Activated CD8-positive, alpha-beta memory T cell treated with anti-CD3 and anti-CD28 coated beads, Interleukin-2, amount 50 U/mL, for 24 hours (primary cell): ENCODE data around the gene RNF26.

ENCODE experiments used
- DNase-seq: peaks from one replicate; pipeline ENCODE4 v3.0.0-alpha.2; 2020; ENCODE audit errors: extremely low read depth

RNF26 gene

DNA sequence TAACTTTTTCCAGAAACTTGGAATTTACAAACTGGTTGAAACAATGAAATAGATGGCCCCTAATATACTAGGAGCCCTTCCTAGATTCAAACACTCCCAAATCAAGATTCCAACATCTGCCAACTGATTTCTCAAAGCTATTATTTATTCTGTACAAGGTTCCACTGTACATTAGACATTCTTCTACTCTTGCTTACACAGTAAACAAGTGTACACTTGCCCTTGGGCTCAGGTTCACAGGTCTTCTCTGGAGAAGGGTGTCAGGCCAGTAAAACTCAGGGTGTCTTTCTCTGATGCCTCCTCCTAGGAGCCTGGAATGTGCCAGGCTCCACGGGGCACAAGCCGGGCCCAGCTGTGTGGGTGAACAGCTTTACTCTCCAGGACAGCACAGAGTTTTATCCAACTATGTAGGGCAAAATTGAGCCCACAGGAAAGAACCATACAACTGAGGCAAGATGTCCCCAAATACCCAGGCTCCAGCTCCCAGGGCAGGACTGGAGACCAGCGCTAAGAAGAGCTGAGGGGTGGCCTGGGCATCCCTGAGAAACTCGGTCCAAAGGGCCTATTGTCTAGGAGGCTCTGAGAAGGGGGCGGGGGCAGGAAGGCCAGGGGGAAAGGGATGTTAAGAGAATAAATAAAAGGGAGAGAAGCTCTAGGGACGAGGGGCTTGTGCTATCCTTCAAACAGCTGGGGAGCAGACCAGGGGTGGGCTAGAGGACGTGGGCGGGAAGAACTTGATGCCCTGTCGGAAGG is 20.9 kb downstream of the RNF26 start:
- DNase-seq: no peak

DNA sequence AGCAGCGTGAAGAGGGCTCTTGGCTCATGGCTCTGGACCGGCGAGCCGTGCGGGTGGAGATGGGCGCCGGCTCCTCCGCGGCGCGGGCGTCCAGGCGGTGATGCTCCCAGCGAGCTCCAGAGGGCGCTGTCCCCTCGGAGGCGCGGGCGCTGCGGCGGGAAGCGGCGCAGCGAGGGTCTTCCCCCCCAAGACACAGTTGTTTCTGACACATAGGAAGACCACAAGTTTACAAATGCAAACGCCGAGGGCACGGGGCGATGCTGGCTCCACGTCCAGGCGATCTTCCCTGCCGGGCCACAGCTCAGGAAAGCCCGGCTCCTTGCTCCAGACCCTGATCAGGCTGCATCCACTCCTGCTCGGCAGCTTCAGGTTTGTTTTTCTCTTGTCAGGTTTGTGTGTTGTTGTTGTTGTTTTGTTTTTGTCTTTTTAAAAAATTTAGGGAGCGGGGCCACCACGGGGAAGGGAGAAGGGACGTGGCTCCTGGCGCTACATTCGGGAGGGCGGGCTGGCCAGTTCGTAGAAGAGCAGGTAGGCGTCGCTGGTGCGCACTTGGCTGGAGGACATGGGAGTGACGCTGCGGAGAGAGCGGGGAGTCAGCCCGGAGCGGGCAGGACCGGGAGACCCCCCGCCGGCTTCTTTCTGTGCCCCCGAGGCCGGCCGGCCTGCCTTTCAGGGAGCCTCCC is 22.2 kb downstream of the RNF26 start:
- peak; percentile 17 for DNase-seq

- DNase-seq: no peak
These were observed 22.7 kb downstream of the RNF26 start for GRCh38 chr11:119357074-119357473.

DNA sequence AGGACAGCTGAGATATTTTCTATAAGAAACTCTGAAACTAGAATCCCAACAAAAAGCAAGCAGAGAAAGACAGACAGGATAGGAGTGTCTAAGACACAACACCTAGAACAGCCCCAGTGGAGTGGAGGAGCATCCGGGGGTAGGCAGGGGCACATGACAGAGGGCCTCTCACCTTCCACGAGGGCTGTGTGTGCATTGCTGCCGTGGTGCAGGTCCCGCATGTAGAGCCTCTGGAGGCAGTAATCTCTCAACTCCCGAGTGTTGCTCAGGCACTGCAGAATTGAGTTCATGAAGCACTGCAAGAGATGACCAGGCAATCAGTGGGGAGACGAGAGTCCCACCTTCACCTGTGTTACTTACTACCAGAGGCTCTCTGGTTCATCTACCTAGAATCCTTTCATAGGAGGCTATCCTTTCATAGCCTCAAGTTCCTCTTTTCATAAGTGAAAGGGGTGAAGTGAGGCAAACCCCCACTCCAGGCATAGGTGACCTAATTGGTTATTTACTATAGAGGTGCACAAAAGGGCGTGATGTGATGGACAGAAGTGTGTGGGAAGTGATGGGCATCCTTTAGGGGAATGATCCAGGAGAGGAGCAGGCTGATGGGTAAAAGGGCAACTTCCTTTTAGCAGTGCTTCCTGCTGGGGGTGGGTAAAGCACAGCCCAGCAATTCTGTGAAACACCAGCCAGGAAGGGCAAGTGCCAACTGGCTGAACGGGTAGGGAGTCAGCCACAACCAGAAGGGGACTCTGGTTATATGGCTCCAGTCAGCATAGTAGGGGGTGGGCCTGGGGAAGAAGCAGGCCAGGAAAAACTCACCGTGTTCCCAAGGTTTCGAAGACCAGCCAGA is 25.3 kb downstream of the RNF26 start:
- DNase-seq: no peak

DNA sequence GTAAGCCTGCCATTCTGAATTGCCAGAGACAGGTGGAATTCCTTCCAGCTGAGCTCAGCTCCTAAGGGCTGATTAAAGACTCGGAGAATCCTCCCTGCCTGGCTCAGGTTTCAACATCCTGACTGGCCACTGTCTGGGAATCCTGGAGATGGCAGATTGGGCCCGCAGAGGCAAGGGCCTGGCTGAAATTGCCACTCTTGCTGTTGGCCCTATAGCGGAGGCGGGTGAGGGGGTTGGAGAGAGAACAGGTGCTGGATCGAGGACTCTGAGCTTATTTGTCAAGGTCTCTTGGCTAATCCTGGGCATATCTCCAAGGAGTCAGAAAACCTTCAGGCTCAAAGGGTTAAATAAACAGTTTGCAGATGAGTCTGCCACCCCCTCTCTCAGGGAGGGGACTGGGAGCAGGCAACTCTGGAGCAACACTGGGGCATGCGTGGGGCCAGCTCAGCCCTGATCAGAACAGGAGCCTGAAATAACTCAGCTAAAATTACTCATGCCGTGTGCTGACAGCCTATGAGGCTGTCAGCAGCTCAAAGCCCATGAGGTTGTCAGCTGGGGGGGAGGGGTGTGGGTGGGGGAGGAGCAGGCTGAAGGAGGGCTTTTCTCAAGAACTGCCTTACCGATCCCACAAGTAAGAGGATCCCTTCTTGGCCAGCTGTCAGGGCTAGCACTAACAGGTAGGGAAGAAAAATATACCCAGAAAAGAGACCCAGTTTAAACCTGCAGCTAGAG is 26.9 kb downstream of the RNF26 start:
- peak; percentile 8 for DNase-seq

DNA sequence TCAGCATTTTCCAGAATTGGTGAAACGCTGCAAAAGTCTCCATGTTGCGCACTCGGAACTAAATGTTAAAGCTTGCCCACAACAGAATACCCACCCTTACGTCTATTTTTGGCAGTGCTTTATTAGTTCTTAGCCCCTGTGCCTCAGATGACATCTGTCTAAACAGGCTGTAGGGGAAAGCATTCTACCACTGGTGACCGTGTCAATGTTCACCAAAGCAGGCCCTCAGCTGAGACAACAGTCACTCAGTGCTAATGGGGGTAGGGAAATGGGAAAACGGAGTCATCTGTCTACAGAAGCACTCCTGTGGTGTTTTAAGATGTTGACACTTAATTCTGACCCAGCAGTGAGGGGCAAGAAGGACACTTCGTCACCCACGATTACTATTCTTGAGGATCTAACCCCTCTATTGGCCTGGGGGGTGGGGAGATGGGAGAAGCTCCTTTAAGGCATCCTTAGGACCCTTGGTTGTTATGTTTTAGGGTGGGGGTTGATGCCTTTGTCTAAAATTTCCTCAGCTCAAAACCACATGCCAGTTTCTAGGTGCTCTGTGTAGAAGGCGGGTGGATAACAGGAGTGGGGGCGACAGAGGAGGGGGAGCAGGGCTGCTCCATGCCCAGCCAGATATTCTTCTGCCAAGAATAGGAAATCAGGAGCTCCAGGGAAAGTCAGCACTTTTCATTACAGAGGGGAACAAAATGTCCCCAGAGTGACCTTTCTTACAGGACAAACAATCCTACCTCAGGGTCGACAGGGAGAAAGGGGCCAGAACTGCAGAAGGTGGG is 27.8 kb downstream of the RNF26 start:
- no peak for DNase-seq

DNA sequence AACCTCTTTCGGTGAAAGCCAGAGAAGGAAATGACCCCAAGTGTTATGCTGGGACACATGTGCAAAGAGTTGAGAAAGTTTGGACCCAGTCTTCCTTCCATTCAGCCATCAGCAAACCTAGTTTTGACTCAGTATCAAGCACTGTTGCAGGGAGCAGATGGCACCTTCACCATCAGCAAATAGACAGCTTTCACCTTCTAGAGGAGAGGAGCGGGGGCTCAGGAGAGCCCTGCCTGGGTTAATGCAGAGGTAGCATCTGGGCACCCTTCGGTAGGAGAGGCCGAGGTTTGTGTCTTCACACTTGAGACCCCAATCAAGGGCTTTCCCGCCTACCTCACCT is 28.4 kb downstream of the RNF26 start:
- no peak for DNase-seq

DNA sequence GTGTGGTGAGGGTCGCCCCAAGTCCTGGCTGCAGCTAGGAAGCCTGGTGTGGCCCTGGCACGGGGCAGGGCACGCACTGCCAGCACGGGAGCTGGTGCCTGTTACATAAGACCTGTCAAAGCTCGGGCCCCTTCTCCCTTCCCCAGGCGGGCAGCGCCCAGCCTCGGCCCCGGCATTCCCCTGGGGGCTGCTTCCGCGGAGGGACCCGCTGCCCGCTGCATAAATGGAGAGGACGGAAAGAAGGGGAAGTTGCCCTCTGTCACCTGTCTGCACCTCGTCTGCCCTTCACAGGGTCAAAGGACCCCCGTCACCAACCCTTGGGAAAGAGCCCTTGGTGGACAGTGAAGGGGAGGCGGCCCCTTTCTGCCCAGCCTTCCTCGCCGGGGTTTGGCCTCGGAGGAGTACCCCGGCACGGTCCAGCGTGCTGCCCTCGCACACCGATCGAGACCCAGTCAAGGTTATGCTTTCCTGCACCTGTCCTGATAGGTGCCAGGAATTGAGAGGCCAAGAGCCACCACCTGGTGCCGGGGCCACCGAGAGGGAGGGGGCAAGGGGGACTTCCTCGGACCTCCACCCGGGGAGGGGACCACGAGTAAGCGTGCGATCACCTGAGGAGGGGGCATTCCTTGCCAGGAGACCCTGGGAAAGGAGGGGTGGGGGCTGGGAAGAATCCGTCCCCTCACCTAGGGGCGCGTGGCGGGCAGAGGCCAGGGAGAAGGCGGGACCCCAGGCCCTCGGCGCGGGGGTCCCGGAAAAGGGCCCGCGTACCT is 28.9 kb downstream of the RNF26 start:
- no peak for DNase-seq

GRCh38 chr11:119363851-119364590 is 29.7 kb downstream of the RNF26 start:
- no peak for DNase-seq

DNA sequence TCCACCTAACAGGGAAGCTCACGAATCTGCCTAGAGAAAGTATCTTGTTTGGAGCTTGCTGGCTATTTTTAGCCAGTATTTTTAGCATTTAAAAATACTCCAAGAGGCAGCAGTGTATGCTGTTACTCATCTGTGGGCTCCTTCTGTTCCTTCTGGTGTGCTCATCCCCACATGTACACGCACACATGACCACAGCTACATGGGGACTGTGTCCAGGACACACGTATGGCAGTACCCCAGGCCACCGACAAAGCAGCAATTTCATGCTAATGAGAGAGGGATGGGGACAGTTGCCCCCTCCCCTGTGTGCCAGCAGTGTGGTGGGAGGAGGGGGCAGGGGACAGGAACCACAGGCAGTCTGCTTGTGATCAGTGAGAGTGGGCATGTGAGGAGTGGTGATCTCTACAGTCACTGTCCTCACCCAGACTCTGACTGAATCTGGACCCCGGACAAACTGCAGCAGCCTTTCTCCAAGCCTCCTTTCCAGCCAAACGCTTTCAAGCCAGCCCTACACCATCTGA is 30.8 kb downstream of the RNF26 start:
- no peak for DNase-seq

DNA sequence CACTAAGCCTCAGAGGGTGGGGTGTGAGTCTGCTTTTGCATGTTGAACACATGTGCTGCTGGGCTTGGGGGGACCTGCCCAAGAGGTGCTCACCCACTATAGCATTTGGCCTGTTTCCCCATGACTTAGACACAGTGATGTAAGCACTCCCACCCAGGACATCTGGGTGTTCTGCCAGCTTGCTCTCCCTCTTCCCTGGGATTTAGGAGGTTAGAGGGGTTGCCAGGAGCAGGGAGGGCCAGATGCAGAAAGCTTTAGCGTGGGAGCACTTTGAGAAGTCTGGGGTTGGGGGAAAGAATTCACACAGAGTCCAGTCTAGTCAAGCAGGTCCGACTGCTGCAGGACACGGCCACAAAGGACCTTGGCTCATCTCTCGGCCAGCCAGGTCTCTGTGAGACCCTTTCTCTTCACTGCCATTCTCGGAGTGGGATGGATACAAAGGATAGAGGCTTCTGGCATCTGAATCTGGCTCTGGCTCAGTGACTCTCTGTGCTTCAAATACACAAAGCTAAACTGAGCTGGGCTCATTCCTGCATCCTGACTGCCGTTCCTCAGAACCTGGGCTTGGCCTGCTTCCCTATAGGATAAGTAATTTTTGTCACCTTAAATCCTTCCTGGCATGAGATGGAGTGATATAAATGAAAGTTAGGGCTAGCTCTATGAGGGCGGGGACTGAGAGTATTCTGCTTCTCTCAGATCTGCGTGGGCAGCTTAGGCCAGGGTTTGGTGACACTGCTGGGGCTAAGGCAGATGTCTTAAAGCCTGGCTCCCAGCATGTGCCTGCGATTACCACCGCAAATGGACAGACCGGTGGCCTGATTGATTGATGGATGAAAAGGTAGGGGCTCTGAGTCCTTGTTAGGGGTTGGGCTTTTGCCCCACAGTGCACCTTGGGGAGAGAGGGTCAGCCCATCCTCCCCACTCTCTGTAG is 32.6 kb downstream of the RNF26 start:
- no peak for DNase-seq

DNA sequence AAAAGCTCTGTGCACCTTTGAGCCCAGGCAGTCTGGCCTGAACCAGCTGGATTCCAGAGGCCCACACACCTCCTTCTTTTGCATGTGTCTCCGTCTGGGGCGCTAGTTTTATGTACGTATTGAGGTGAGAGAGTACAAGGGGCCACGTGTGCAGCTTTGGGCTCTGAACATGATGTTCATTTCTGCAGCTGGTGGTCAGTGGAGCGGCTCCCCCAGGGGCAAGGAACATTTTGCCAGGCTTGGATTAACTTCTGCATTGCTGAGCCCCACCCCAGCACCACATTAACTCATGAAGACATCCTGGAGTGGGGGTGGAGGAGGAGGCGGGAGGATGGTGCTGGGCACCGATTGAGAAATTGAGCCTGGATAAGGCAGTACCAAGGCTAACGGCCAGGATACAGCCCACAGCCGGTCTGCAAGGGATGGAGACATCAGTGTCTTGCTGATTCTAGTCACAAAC is 33.4 kb downstream of the RNF26 start:
- DNase-seq: no peak

DNA sequence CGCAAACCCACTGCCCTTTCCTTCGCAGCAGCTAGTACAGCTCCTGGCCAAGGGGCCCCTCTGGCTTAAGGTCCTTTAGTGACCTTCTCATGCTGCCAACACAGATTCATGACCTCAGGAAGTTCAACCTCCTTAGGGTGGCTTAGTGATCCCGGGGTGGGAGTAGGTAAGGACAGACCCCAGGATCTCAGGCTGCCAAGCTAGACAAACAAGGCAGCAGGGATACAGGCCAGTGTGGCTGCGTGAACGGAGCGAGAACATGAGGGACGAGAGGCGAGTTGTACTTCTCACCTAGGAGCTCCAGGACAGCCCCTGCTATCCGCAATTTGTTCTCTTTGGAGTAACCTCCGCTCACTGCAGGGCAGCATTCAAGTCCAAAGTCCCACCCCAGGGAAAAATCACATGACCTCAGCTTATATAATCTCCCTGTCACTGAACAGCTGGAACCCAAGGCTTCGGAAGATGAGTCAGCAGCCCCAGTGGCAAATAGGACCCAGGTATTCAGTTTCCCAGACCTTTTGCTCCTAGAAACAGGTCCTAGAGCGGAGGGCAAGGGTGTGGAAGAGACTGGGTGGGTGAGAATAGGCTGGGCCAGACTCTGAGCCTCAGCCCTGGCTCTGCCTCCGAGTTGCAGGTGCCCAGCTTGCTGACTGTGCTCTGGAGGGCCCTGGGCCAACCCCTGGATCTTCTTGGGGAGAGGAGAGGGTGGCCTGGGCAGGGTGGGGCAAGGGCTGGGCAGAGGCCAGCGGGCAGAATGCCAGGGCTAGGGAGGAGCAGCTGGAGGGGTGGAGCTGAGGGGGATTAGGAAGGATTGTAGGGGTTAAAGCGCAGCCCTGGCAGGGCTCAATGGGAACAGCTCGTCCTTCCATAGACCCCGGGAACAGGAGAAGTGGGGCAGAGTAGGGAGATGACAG is 34.1 kb downstream of the RNF26 start:
- DNase-seq: no peak

GRCh38 chr11:119369132-119369925 is 35.0 kb downstream of the RNF26 start:
- DNase-seq: no peak

DNA sequence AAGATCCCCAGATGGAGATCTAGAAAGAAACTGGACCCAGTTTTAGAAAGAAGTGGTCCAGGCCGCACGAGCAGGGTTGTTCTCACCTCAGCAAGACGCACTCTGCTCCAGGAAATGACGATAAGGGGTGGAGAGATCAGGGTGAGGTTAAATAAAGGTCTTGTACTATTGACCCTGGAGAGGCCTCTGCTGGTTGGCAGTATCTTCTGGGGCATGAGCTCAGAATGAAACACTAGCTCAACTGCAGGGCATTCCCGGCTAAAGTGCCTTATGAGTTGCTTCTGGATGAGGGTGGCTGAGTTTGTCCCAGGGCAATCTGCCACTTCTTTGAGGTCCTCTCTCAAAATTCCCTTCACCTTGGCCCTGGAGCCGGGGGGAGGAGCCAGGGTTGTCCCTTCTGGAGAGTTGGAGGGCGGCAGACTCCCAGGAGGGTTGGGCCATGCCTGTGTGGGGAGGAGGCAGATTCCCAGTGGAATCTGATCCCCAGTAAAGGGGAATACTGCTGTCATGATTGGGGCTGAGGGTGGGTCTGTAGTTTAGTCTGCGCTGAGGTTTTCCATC is 36.2 kb downstream of the RNF26 start:
- no peak for DNase-seq

DNA sequence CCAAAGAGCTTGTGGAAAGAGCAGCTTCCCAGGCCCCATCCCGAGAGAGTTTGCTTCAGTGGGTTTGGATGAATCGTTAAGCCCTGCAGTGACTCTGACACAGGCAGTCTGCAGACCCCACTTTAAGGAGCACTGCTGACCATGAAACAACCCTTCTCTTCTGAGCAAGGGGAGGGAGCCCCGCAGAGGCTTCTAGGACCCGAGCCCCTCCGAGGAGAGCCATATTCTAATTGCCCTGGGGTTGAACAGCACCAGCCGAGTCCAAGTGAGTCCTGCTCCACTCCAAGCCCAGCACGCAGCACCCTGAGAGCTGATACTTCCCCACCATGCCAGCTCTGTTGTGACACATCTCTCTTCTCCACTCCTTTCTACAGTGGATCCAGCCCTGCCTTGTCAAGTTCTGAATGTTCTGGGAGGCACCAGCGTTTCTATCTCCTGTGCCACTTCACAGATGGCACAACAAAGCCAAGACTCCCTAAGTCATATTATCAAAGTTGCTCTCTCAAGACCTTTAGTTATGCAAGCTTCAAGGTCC is 36.8 kb downstream of the RNF26 start:
- no peak for DNase-seq
